GM21786 (cell line): ENCODE data around the gene PTPA.
"Not testable (repeated sequence)": the region's sequence is repeated elsewhere in the genome, so short reads cannot be mapped to it uniquely, and the experiment has no call there.

ENCODE experiments used
- ATAC-seq: cut with Tn5 transposase; IDR thresholded peaks from one replicate; pipeline ENCODE4 v1.9.1; 2021; ENCODE audit not compliant: unreplicated experiment

Gene PTPA

DNA sequence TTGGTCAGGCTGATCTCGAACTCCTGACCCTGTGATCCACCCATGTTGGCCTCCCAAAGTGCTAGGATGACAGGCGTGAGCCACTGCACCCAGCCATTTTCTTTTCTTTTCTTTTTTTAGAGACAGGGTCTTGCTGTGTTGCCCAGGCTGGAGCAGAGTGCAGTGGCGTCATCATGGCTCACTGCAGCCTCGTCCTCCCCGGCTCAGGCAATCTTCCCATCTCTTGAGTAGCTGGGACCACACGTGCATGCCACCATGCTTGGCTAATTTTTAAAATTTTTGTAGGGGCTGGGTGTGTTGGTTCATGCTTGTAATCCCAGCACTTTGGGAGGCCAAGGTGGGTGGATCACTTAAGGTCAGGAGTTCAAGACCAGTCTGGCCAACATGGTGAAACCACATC is 85.8 kb downstream of the PTPA start:
- not testable (repeated sequence) for ATAC-seq

DNA sequence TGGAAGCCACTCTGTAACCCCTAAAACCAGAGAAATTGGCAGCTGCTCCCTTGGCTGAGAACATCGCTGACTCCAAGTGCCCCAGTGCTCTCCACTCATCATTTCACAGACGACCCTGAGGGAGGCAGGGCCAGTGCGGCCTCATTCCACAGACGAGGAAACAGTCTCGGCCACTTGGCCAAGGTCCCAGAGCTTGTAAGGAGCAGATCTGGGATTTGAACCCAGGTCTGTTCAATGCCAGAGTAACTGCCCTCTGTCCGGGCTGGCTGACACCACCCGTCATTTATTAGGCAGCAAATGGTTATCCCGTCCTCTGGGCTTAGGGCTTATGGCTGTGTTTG is 86.7 kb downstream of the PTPA start:
- no peak for ATAC-seq
